ENCODE results near the gene SETD4. TPM values are rescaled to one million over a fixed set of nuclear protein-coding genes. Genes with fewer than 3 reads are reported as not detected.

The SETD4 gene, protein sequence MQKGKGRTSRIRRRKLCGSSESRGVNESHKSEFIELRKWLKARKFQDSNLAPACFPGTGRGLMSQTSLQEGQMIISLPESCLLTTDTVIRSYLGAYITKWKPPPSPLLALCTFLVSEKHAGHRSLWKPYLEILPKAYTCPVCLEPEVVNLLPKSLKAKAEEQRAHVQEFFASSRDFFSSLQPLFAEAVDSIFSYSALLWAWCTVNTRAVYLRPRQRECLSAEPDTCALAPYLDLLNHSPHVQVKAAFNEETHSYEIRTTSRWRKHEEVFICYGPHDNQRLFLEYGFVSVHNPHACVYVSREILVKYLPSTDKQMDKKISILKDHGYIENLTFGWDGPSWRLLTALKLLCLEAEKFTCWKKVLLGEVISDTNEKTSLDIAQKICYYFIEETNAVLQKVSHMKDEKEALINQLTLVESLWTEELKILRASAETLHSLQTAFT
- total RNA-seq (ENCODE audit: low replicate concordance) = 21.6 and 31.6 TPM in 2 replicates

DNA sequence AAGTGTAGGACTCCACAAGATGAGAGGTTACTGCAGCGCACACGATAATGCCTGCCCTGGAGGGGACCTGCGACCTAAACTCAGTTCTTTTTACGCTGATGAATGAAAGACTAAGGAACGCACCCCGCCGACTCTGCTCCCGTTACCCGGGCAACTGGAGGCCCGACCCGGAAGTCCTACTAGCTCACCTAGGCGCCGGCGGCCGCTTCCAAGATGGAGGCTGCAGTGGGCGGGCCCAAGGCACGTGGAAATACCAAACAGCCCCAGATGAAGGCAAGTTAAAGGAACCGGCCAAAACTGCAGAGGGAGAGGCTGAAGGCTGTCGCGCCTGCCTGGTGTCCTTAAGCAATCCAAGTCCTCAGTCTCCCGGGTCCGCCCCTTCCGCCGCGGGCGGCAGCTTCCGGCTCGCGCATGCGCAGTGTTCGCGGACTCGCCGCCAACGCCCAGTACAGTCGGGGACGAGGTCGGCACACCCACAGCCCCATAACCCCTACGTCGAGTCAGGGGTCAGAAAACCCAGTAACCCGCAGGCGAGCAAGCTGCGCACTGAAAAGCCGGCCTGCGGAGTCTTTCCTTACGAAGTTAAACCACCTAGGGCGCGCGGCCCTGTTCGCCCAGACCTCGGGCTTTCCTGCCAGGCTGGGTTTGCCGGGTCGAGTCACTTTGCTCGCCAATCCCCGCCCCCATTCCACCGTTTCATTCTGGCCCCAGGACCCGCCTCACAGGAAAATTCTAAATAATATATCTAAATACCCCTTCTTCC, at the start of gene SETD4:
Gene SETD4 (minus strand): TSS at position 368 of the 763 bp plus-strand sequence. CDS start 1,638 bp downstream, outside the sequence.
- Histone ChIP-seq H3K4me2 (peak within 1 kb of the TSS; percentile 85), H3K9me3 (ENCODE audit: low read depth) (no peaks in the 10 kb centered on the region), H3K79me2 (ENCODE audit: low read depth) (peaks cover 31% of the 10 kb centered on the region), H3K27me3 (no peaks in the 10 kb centered on the region), H3K27ac (peak within 1 kb of the TSS; percentile 90), H3K4me1 (peaks cover 8% of the 10 kb centered on the region), H3K4me3 (peak within 1 kb of the TSS; percentile 98), H3F3A (ENCODE audit: low read depth) (peaks cover 21% of the 10 kb centered on the region), H2AFZ (replicated peaks) (peak within 1 kb of the TSS; percentile 95), H4K20me1 (ENCODE audit: low read depth) (no peaks in the 10 kb centered on the region), H3K9ac (peak within 1 kb of the TSS; percentile 42), H3K36me3 (peaks cover 7% of the 10 kb centered on the region)
- peaks cover 13% of the 10 kb centered on the region for H3K4me1 Mint-ChIP-seq
- peak; percentile 94 for DNase-seq (ENCODE audit: low spot score)
- peaks cover 16% of the 10 kb centered on the region for H3K36me3 Mint-ChIP-seq
- TF ChIP-seq EZH2 (IDR thresholded peaks at IDR 0.05) (peak; percentile 32), EZH2phosphoT487 (IDR thresholded peaks at IDR 0.05) (no peak)
- TF ChIP-seq, protein P1, sequence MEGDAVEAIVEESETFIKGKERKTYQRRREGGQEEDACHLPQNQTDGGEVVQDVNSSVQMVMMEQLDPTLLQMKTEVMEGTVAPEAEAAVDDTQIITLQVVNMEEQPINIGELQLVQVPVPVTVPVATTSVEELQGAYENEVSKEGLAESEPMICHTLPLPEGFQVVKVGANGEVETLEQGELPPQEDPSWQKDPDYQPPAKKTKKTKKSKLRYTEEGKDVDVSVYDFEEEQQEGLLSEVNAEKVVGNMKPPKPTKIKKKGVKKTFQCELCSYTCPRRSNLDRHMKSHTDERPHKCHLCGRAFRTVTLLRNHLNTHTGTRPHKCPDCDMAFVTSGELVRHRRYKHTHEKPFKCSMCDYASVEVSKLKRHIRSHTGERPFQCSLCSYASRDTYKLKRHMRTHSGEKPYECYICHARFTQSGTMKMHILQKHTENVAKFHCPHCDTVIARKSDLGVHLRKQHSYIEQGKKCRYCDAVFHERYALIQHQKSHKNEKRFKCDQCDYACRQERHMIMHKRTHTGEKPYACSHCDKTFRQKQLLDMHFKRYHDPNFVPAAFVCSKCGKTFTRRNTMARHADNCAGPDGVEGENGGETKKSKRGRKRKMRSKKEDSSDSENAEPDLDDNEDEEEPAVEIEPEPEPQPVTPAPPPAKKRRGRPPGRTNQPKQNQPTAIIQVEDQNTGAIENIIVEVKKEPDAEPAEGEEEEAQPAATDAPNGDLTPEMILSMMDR (IDR thresholded peaks at IDR 0.05) = no peak
- peak within 1 kb of the TSS; percentile 81 for H3K27ac Mint-ChIP-seq
- H3K4me3 Mint-ChIP-seq = peak within 1 kb of the TSS; percentile 96
- H3K27me3 Mint-ChIP-seq (ENCODE audit: insufficient read depth, low read depth) = peaks cover 5% of the 10 kb centered on the region
- no peaks in the 10 kb centered on the region for H3K9me3 Mint-ChIP-seq

DNA sequence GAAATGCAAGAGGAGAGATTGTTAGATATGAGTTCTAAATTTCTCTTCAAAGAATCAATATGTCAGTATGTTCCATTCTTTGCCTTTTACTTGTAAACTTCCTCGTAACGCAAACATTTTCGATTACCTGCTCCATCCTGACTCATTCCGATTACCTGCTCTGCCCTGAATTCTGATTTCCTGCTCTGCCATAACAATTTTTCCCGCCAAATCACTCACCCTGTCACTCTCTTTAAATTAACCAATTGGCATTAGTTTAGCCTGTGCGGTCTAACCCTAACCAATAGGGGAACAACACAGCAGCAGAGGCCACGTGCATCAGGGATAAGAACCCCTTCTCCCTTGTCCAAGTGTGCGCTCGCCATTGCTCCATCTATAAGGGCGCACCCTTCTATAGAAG, 49.5 kb upstream of the SETD4 start:
- H3K4me3 Mint-ChIP-seq = no peak overlapping the region
- H3K4me3 ChIP-seq = no peak overlapping the region
- H3K4me1 Mint-ChIP-seq = peaks cover 8% of the 10 kb centered on the region
- peaks cover 4% of the 10 kb centered on the region for H3K9me3 Mint-ChIP-seq
- H4K20me1 ChIP-seq (ENCODE audit: low read depth) = no peaks in the 10 kb centered on the region
- no peak for DNase-seq (ENCODE audit: low spot score)
- no peaks in the 10 kb centered on the region for H3K36me3 Mint-ChIP-seq
- H3K27ac ChIP-seq = no peak overlapping the region
- H3K4me1 ChIP-seq = no peaks in the 10 kb centered on the region
- peaks cover 10% of the 10 kb centered on the region for H3K27me3 Mint-ChIP-seq (ENCODE audit: insufficient read depth, low read depth)
- H3F3A ChIP-seq (ENCODE audit: low read depth) = peaks cover 5% of the 10 kb centered on the region
- no peak for TF ChIP-seq EZH2 (IDR thresholded peaks at IDR 0.05)
- TF ChIP-seq, protein P1 (IDR thresholded peaks at IDR 0.05) = no peak
- no peak for TF ChIP-seq EZH2phosphoT487 (IDR thresholded peaks at IDR 0.05)
- no peaks in the 10 kb centered on the region for H3K9me3 ChIP-seq (ENCODE audit: low read depth)
- no peaks in the 10 kb centered on the region for H3K27me3 ChIP-seq
- no peaks in the 10 kb centered on the region for H3K36me3 ChIP-seq
- no peak overlapping the region for H2AFZ ChIP-seq (replicated peaks)
- no peak overlapping the region for H3K27ac Mint-ChIP-seq
- H3K4me2 ChIP-seq = no peak overlapping the region
- no peak overlapping the region for H3K9ac ChIP-seq
- H3K79me2 ChIP-seq (ENCODE audit: low read depth) = no peaks in the 10 kb centered on the region

DNA sequence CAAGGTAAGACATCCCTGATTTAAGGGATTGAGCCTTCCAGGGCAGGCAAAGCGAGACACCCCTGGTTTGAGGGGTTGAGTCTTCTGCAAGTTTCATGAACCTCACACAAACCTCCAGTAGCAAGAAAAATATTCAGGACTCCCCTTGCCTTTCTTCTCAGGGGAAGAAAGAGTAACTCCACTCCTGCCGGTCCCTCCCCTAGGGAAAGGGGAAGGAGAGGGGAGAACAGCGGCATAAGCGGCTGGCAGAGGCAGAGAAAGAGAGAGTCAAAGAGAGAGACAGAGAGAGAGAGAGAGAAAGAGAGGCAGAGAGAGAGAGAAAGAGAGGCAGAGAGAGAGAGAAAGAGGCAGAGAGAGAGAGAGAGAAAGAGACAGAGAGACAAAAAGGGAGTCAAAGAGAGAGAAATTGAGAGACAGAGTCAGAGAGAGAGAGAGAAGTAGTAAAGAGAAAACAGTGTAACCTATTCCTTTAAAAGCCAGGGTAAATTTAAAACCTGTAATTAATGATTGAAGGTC, 45.1 kb upstream of the SETD4 start:
- Histone ChIP-seq H3K27ac (no peak overlapping the region), H3K79me2 (ENCODE audit: low read depth) (no peaks in the 10 kb centered on the region), H4K20me1 (ENCODE audit: low read depth) (no peaks in the 10 kb centered on the region), H3K36me3 (no peaks in the 10 kb centered on the region), H3K27me3 (no peaks in the 10 kb centered on the region), H3K4me1 (peaks cover 5% of the 10 kb centered on the region), H3K9ac (no peak overlapping the region), H3F3A (ENCODE audit: low read depth) (peaks cover 10% of the 10 kb centered on the region), H3K9me3 (ENCODE audit: low read depth) (no peaks in the 10 kb centered on the region), H3K4me3 (no peak overlapping the region), H2AFZ (replicated peaks) (peak overlapping the region; percentile 66), H3K4me2 (peak overlapping the region; percentile 52)
- Mint-ChIP-seq H3K27ac (no peak overlapping the region), H3K4me1 (peaks cover 6% of the 10 kb centered on the region), H3K27me3 (ENCODE audit: insufficient read depth, low read depth) (peaks cover 9% of the 10 kb centered on the region), H3K9me3 (peaks cover 4% of the 10 kb centered on the region), H3K4me3 (no peak overlapping the region), H3K36me3 (no peaks in the 10 kb centered on the region)
- DNase-seq (ENCODE audit: low spot score) = no peak
- TF ChIP-seq EZH2phosphoT487 (IDR thresholded peaks at IDR 0.05) = no peak
- no peak for TF ChIP-seq EZH2 (IDR thresholded peaks at IDR 0.05)
- TF ChIP-seq, protein P1 (IDR thresholded peaks at IDR 0.05) = no peak

All from neural progenitor cell (in vitro differentiated cells).